HCT116 (cell line): ENCODE results near the gene NHP2. TPM values are rescaled to one million over a fixed set of nuclear protein-coding genes. Genes with fewer than 3 reads are reported as not detected.

Experiments used
- ATAC-seq: fragments of 200-7000 bp; cut with Tn5 transposase; 2 replicates; pipeline ENCODE4 v1.9.1; 2020; ENCODE audit warnings: mild to moderate bottlenecking, moderate library complexity
- BruUV-seq: library from RNA; stranded (reverse); fragments of 400-500 nt; replicated peaks from 2 replicates; lab custom pipeline; 2021; lab: Mats Ljungman, UMichigan
- CTCF ChIA-PET: fragments of 300-600 bp; sonication (Branson Sonifier 250); formaldehyde crosslinking; loops from one replicate; lab custom pipeline; 2021; ENCODE audit warnings: antibody characterized with exemption; lab: Charles Lee
- POLR2A ChIA-PET: fragments of 300-600, 350-600 bp; sonication (Branson Sonifier 250); formaldehyde crosslinking; loops from one replicate; lab custom pipeline; 2021; ENCODE audit warnings: antibody characterized with exemption; lab: Charles Lee
- RAD21 ChIA-PET, 2 experiments: fragments of 300-600 bp; sonication (Branson Sonifier 250); formaldehyde crosslinking; loops; one replicate each; lab custom pipeline; 2023; ENCODE audit warnings: low total read pairs in 2 of 2; ENCODE audit not compliant: uncharacterized antibody in 2 of 2, unreplicated experiment in 2 of 2, low non-redundant PET in 1 of 2; lab: Charles Lee
- DNase-seq: peaks from one replicate; pipeline ENCODE4 v3.0.0-alpha.2; 2010; ENCODE audit warnings: low read depth, low spot score
- H2AFZ ChIP-seq: fragments of 200-600 bp; shearing (Covaris generic), sonication (generic); 2 replicates; pipeline ENCODE4 v1.6.1; 2017; ENCODE audit warnings: low read depth, mixed run types, mixed read lengths, antibody characterized with exemption, low read length; ENCODE audit not compliant: poor library complexity, severe bottlenecking
- H3K27ac ChIP-seq: 2 replicates; pipeline ENCODE4 v1.5.1; 2012; ENCODE audit warnings: low read depth, low read length
- H3K27me3 ChIP-seq: fragments of 200-600 bp; sonication (generic); 2 replicates; pipeline ENCODE4 v1.6.1; 2016; ENCODE audit warnings: mixed run types, low read length, mixed read lengths; ENCODE audit not compliant: insufficient read depth
- H3K36me3 ChIP-seq, 2 experiments: fragments of 200-500 bp in 1 of 2; fragments of 200-600 bp in 1 of 2; sonication (Bioruptor generic) in 1 of 2; sonication (generic) in 1 of 2; 2 replicates each; pipeline versions ENCODE4 v1.5.1 to v1.6.1; 2014 to 2016; ENCODE audit warnings: low read length in 2 of 2, inconsistent platforms in 1 of 2, mixed read lengths in 1 of 2, mixed run types in 1 of 2; ENCODE audit not compliant: insufficient read depth in 2 of 2, control insufficient read depth in 1 of 2
- H3K4me1 ChIP-seq, 2 experiments: fragments of 200-600 bp in 1 of 2; sonication (generic) in 1 of 2; 2 replicates each; pipeline versions ENCODE4 v1.5.1 to v1.6.1; 2012 to 2017; ENCODE audit warnings: low read length in 2 of 2, inconsistent platforms in 1 of 2, mild to moderate bottlenecking in 1 of 2, mixed read lengths in 1 of 2, mixed run types in 1 of 2, moderate library complexity in 1 of 2; ENCODE audit not compliant: insufficient read depth in 2 of 2, control insufficient read depth in 1 of 2
- H3K4me2 ChIP-seq: fragments of 200-600 bp; sonication (generic); 2 replicates; pipeline ENCODE4 v1.6.1; 2017; ENCODE audit warnings: mixed run types, low read length, mixed read lengths
- H3K4me3 ChIP-seq, 2 experiments: fragments of 200-600 bp in 1 of 2; sonication (generic) in 1 of 2; replicated peaks in 1 of 2; 2 replicates each; pipeline ENCODE4 v1.5.1; 2011 to 2016; ENCODE audit warnings: low read length in 2 of 2, control low read depth in 1 of 2, low read depth in 1 of 2, mild to moderate bottlenecking in 1 of 2, mixed read lengths in 1 of 2, mixed run types in 1 of 2
- H3K79me2 ChIP-seq: fragments of 200-600 bp; sonication (generic); 2 replicates; pipeline ENCODE4 v1.6.1; 2017; ENCODE audit warnings: mild to moderate bottlenecking, mixed run types, low read length, moderate library complexity, mixed read lengths; ENCODE audit not compliant: insufficient read depth
- H3K9ac ChIP-seq: fragments of 200-600 bp; sonication (generic); 2 replicates; pipeline ENCODE4 v1.6.1; 2016; ENCODE audit warnings: low read length, mixed read lengths
- H3K9me2 ChIP-seq: fragments of 200-600 bp; sonication (generic), shearing (Covaris generic); 2 replicates; pipeline ENCODE4 v1.6.1; 2017; ENCODE audit warnings: mixed run types, mild to moderate bottlenecking, moderate library complexity; ENCODE audit not compliant: insufficient read depth
- H3K9me3 ChIP-seq, 2 experiments: fragments of 200-500 bp in 1 of 2; fragments of 200-600 bp in 1 of 2; sonication (Bioruptor generic) in 1 of 2; sonication (generic) in 1 of 2; 2 replicates each; pipeline ENCODE4 v1.6.1; 2014 to 2017; ENCODE audit warnings: low read length in 2 of 2, mixed read lengths in 2 of 2, inconsistent platforms in 1 of 2, low read depth in 1 of 2, mild to moderate bottlenecking in 1 of 2, mixed run types in 1 of 2, moderate library complexity in 1 of 2; ENCODE audit not compliant: control insufficient read depth in 1 of 2, insufficient read depth in 1 of 2
- H4K20me1 ChIP-seq: fragments of 200-600 bp; sonication (generic), shearing (Covaris generic); 2 replicates; pipeline ENCODE4 v1.6.1; 2017; ENCODE audit warnings: mixed run types, mild to moderate bottlenecking, moderate library complexity; ENCODE audit not compliant: insufficient read depth
- POLR2A ChIP-seq: IDR thresholded peaks from 2 replicates; pipeline ENCODE4 v1.7.0; 2011; ENCODE audit warnings: borderline replicate concordance; ENCODE audit not compliant: insufficient read depth, insufficient read length; ENCODE audit errors: extremely low read depth
- RAD21 ChIP-seq: IDR thresholded peaks from 2 replicates; pipeline ENCODE4 v1.6.1; 2012; ENCODE audit warnings: low read depth, mild to moderate bottlenecking
- SRF ChIP-seq: IDR thresholded peaks from 2 replicates; pipeline ENCODE4 v1.6.1; 2012; ENCODE audit warnings: low read depth
- intact Hi-C: fragments of 100-400 bp; cut with micrococcal nuclease; formaldehyde crosslinking; loops from 2 replicates; pipeline ENCODE4 v1.10.0; 2022
- total RNA-seq: library from RNA; stranded (reverse); gene quantifications from one replicate; pipeline ENCODE4 v1.2.1, GENCODE V29; 2021; ENCODE audit not compliant: unreplicated experiment
- TF ChIP-seq, protein P1 (sequence below): IDR thresholded peaks from 2 replicates; pipeline ENCODE4 v1.6.1; 2012; ENCODE audit warnings: low read depth
- TF ChIP-seq, protein P2 (sequence below), 3 experiments: fragments of 200-600 bp in 1 of 3; sonication (generic) in 1 of 3; IDR thresholded peaks in 2 of 3; conservative IDR thresholded peaks in 1 of 3; 2 replicates each; pipeline ENCODE4 v1.5.1; 2012 to 2017; ENCODE audit warnings: low read depth in 2 of 3, low read length in 2 of 3, antibody characterized with exemption in 1 of 3, borderline replicate concordance in 1 of 3, control low read depth in 1 of 3, mild to moderate bottlenecking in 1 of 3, mixed read lengths in 1 of 3, mixed run types in 1 of 3, moderate library complexity in 1 of 3; ENCODE audit not compliant: insufficient read depth in 1 of 3
- TF ChIP-seq, protein P3 (sequence below): IDR thresholded peaks from 2 replicates; pipeline ENCODE4 v1.6.1; 2012
- TF ChIP-seq, protein P4 (sequence below): IDR thresholded peaks from 2 replicates; pipeline ENCODE4 v1.6.1; 2012

Gene NHP2
- total RNA-seq, 1 experiment from 2014 or later: 260 TPM

DNA sequence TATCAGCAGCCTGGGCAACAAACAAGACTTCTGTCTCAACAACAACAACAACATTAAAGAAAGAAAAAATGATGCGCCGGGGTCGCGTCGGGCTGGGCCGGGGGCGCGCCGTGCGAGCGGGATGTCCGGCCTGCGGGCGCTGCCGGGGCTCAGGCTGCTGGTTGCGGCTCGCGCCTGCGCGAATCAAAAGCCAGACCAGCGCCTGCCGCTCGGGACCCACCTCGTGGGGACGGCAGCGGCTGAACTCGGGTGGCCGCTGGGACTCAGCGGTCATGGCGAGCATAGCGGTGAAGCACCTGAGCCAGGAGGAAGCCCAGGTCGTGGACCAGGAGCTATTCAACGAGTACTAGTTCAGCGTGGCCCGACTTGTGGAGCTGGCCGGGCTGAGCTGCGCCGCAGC is 11.9 kb upstream of the NHP2 start:
- Histone ChIP-seq H4K20me1 (no peaks in the 10 kb centered on the region), H3K36me3 (no peaks in the 10 kb centered on the region), H3K9me2 (no peaks in the 10 kb centered on the region), H3K79me2 (no peaks in the 10 kb centered on the region), H3K4me2 (no peak overlapping the region), H3K9ac (no peak overlapping the region), H3K27ac (no peak overlapping the region), H3K27me3 (no peaks in the 10 kb centered on the region), H3K9me3 (no peaks in the 10 kb centered on the region), H3K4me3 (no peak overlapping the region), H3K4me1 (peaks cover 2 to 11% of the 10 kb centered on the region in 2 experiments; a peak in 3 of 4 replicates), H2AFZ (no peak overlapping the region)
- ATAC-seq (no peak), DNase-seq (no peak)
- RAD21 ChIA-PET: no interaction called here
- TF ChIP-seq, protein P1, sequence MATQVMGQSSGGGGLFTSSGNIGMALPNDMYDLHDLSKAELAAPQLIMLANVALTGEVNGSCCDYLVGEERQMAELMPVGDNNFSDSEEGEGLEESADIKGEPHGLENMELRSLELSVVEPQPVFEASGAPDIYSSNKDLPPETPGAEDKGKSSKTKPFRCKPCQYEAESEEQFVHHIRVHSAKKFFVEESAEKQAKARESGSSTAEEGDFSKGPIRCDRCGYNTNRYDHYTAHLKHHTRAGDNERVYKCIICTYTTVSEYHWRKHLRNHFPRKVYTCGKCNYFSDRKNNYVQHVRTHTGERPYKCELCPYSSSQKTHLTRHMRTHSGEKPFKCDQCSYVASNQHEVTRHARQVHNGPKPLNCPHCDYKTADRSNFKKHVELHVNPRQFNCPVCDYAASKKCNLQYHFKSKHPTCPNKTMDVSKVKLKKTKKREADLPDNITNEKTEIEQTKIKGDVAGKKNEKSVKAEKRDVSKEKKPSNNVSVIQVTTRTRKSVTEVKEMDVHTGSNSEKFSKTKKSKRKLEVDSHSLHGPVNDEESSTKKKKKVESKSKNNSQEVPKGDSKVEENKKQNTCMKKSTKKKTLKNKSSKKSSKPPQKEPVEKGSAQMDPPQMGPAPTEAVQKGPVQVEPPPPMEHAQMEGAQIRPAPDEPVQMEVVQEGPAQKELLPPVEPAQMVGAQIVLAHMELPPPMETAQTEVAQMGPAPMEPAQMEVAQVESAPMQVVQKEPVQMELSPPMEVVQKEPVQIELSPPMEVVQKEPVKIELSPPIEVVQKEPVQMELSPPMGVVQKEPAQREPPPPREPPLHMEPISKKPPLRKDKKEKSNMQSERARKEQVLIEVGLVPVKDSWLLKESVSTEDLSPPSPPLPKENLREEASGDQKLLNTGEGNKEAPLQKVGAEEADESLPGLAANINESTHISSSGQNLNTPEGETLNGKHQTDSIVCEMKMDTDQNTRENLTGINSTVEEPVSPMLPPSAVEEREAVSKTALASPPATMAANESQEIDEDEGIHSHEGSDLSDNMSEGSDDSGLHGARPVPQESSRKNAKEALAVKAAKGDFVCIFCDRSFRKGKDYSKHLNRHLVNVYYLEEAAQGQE: no peak
- TF ChIP-seq SRF: no peak
- no peak for TF ChIP-seq RAD21
- no peak for TF ChIP-seq POLR2A
- TF ChIP-seq, protein P2, sequence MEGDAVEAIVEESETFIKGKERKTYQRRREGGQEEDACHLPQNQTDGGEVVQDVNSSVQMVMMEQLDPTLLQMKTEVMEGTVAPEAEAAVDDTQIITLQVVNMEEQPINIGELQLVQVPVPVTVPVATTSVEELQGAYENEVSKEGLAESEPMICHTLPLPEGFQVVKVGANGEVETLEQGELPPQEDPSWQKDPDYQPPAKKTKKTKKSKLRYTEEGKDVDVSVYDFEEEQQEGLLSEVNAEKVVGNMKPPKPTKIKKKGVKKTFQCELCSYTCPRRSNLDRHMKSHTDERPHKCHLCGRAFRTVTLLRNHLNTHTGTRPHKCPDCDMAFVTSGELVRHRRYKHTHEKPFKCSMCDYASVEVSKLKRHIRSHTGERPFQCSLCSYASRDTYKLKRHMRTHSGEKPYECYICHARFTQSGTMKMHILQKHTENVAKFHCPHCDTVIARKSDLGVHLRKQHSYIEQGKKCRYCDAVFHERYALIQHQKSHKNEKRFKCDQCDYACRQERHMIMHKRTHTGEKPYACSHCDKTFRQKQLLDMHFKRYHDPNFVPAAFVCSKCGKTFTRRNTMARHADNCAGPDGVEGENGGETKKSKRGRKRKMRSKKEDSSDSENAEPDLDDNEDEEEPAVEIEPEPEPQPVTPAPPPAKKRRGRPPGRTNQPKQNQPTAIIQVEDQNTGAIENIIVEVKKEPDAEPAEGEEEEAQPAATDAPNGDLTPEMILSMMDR (IDR thresholded peaks at IDR 0.05 in 2 of 3, conservative IDR thresholded peaks at IDR 0.05 in 1 of 3; ENCODE audit: borderline replicate concordance in 1 of 3, insufficient read depth in 1 of 3, low read depth in 2 of 3, low read length in 2 of 3): no peak
- TF ChIP-seq, protein P3, sequence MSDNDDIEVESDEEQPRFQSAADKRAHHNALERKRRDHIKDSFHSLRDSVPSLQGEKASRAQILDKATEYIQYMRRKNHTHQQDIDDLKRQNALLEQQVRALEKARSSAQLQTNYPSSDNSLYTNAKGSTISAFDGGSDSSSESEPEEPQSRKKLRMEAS: no peak
- TF ChIP-seq, protein P4, sequence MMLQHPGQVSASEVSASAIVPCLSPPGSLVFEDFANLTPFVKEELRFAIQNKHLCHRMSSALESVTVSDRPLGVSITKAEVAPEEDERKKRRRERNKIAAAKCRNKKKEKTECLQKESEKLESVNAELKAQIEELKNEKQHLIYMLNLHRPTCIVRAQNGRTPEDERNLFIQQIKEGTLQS: no peak
- POLR2A ChIA-PET: no interaction called here
- CTCF ChIA-PET: interaction anchor here (2.8 kb wide), 1 partner anchor 89 kb away, joined by 14 read pairs; no protein-coding TSS in a partner anchor
- intact Hi-C loops: no loop called here
- BruUV-seq: no TSS peak
